GM12891 (cell line): ENCODE measurements around the gene RPH3AL.

ENCODE experiments used
- PAX5 ChIP-seq: IDR thresholded peaks from 2 replicates; pipeline ENCODE4 v1.6.1; 2011; ENCODE audit warnings: low read length, moderate library complexity, mild to moderate bottlenecking; ENCODE audit not compliant: insufficient read depth, severe bottlenecking
- POLR2A ChIP-seq: IDR thresholded peaks from 2 replicates; pipeline ENCODE4 v1.6.1; 2011; ENCODE audit warnings: low read depth, low read length, control low read depth
- POLR2AphosphoS5 ChIP-seq: IDR thresholded peaks from 2 replicates; pipeline ENCODE4 v1.6.1; 2011; ENCODE audit warnings: low read depth, low read length, control low read depth
- POU2F2 ChIP-seq: IDR thresholded peaks from 2 replicates; pipeline ENCODE4 v1.6.1; 2011; ENCODE audit warnings: low read depth, mild to moderate bottlenecking, control low read depth, low read length, moderate library complexity
- TAF1 ChIP-seq: IDR thresholded peaks from 2 replicates; pipeline ENCODE4 v1.6.1; 2011; ENCODE audit warnings: low read depth, low read length, control low read depth

GRCh38 chr17:263773-264172 is 88.8 kb downstream of the RPH3AL start:
- no peak for TF ChIP-seq POLR2AphosphoS5
- TF ChIP-seq POLR2A: no peak
- TF ChIP-seq TAF1: no peak
- no peak for TF ChIP-seq POU2F2
- no peak for TF ChIP-seq PAX5
